H1 (cell line): ENCODE data around the gene SPEF2. TPM values are rescaled to one million over a fixed set of nuclear protein-coding genes. Genes with fewer than 3 reads are reported as not detected.

Source experiments
- CTCF ChIA-PET: fragments of 300-600 bp; sonication (Branson Sonifier 250); formaldehyde crosslinking; loops from one replicate; lab custom pipeline; 2021; ENCODE audit not compliant: partially characterized antibody; lab: Charles Lee
- POLR2A ChIA-PET: fragments of 300-600 bp; sonication (Branson Sonifier 250); formaldehyde crosslinking; loops from one replicate; lab custom pipeline; 2021; ENCODE audit warnings: inconsistent platforms; ENCODE audit not compliant: partially characterized antibody; lab: Charles Lee
- DNase-seq, 2 experiments: peaks; one replicate each; pipeline versions ENCODE4 v3.0.0 to v3.0.0-alpha.2; 2010 to 2022; ENCODE audit warnings: low spot score in 2 of 2, low read depth in 1 of 2, mixed read lengths in 1 of 2
- FAIRE-seq: peaks from 2 replicates; lab custom pipeline; 2011; peaks lifted over from hg19 to GRCh38; lab: Jason Lieb, UNC
- H2AFZ ChIP-seq: 2 replicates; pipeline ENCODE4 v1.8.1; 2012; ENCODE audit warnings: low read length, inconsistent platforms
- H2AK5ac ChIP-seq: 2 replicates; pipeline ENCODE4 v1.6.1; 2013; ENCODE audit warnings: low read depth, low read length
- H2BK120ac ChIP-seq: replicated peaks from 2 replicates; pipeline ENCODE3; 2013; ENCODE audit warnings: low read depth, low read length, inconsistent platforms
- H2BK12ac ChIP-seq: 2 replicates; pipeline ENCODE4 v1.6.1; 2013; ENCODE audit warnings: low read depth, low read length
- H2BK15ac ChIP-seq: 2 replicates; pipeline ENCODE4 v1.6.1; 2013; ENCODE audit warnings: low read length
- H2BK20ac ChIP-seq: 2 replicates; pipeline ENCODE4 v1.6.1; 2013; ENCODE audit warnings: low read length
- H2BK5ac ChIP-seq: 2 replicates; pipeline ENCODE4 v1.6.1; 2013; ENCODE audit warnings: low read depth, low read length
- H3K14ac ChIP-seq: 2 replicates; pipeline ENCODE4 v1.6.1; 2013; ENCODE audit warnings: inconsistent platforms; ENCODE audit not compliant: insufficient read length
- H3K18ac ChIP-seq: 2 replicates; pipeline ENCODE4 v1.6.1; 2013; ENCODE audit warnings: low read length; ENCODE audit errors: extremely low read depth
- H3K23ac ChIP-seq: 2 replicates; pipeline ENCODE4 v1.6.1; 2013; ENCODE audit warnings: inconsistent platforms; ENCODE audit not compliant: insufficient read length
- H3K23me2 ChIP-seq: 2 replicates; pipeline ENCODE4 v1.6.1; 2013; ENCODE audit warnings: low read depth, low read length
- H3K27ac ChIP-seq: 2 replicates; pipeline ENCODE4 v1.6.1; 2011; ENCODE audit warnings: low read depth, low read length, inconsistent platforms
- H3K27me3 ChIP-seq, 4 experiments: replicated peaks in 1 of 4; 1 replicate in 1 of 4; 2 replicates in 3 of 4; pipeline versions ENCODE4 v1.6.1 to v1.8.1; 2011 to 2013; ENCODE audit warnings: low read length in 3 of 4, mild to moderate bottlenecking in 3 of 4, inconsistent platforms in 2 of 4, mixed read lengths in 2 of 4, moderate library complexity in 1 of 4; ENCODE audit not compliant: control insufficient read depth in 3 of 4, insufficient read depth in 3 of 4; ENCODE audit errors: extremely low read depth in 1 of 4
- H3K36me3 ChIP-seq, 4 experiments: 2 replicates each; pipeline versions ENCODE4 v1.6.1 to v1.8.1; 2011 to 2013; ENCODE audit warnings: mild to moderate bottlenecking in 4 of 4, low read length in 3 of 4, moderate library complexity in 2 of 4, control low read depth in 1 of 4, inconsistent platforms in 1 of 4; ENCODE audit not compliant: insufficient read depth in 4 of 4, control insufficient read depth in 2 of 4
- H3K4ac ChIP-seq: replicated peaks from 2 replicates; pipeline ENCODE3; 2013; ENCODE audit warnings: low read length, low read depth, mixed read lengths, inconsistent platforms; ENCODE audit not compliant: insufficient read length
- H3K4me1 ChIP-seq, 4 experiments: replicated peaks in 1 of 4; 1 replicate in 1 of 4; 2 replicates in 3 of 4; pipeline versions ENCODE4 v1.6.1 to v1.8.1; 2011 to 2013; ENCODE audit warnings: low read length in 3 of 4, inconsistent platforms in 2 of 4, mixed read lengths in 1 of 4; ENCODE audit not compliant: insufficient read depth in 4 of 4, control insufficient read depth in 3 of 4
- H3K4me2 ChIP-seq, 2 experiments: 2 replicates each; pipeline versions ENCODE4 v1.6.1 to v1.8.1; 2011 to 2013; ENCODE audit warnings: low read depth in 2 of 2, low read length in 2 of 2, control low read depth in 1 of 2, inconsistent platforms in 1 of 2, mild to moderate bottlenecking in 1 of 2; ENCODE audit not compliant: insufficient read depth in 1 of 2
- H3K4me3 ChIP-seq, 4 experiments: fragments of 200-600, 300-600 bp in 1 of 4; sonication (generic), shearing (Covaris generic), sonication (Bioruptor Twin) in 1 of 4; 2 replicates each; pipeline versions ENCODE4 v1.5.1 to v1.8.1; 2011 to 2016; ENCODE audit warnings: low read length in 4 of 4, low read depth in 3 of 4, control low read depth in 2 of 4, inconsistent platforms in 2 of 4, mild to moderate bottlenecking in 2 of 4, mixed read lengths in 1 of 4, moderate library complexity in 1 of 4; ENCODE audit not compliant: insufficient read depth in 2 of 4; ENCODE audit errors: extremely low read depth in 1 of 4
- H3K56ac ChIP-seq: replicated peaks from 2 replicates; pipeline ENCODE3; 2013; ENCODE audit warnings: low read depth, mild to moderate bottlenecking, mixed read lengths, low read length, inconsistent platforms; ENCODE audit not compliant: insufficient read length
- H3K79me1 ChIP-seq: 2 replicates; pipeline ENCODE4 v1.6.1; 2013; ENCODE audit warnings: low read depth, low read length, control low read depth
- H3K79me2 ChIP-seq, 2 experiments: 2 replicates each; pipeline versions ENCODE4 v1.6.1 to v1.8.1; 2012 to 2013; ENCODE audit warnings: low read length in 2 of 2, mild to moderate bottlenecking in 2 of 2, inconsistent platforms in 1 of 2; ENCODE audit not compliant: insufficient read depth in 2 of 2, control insufficient read depth in 1 of 2
- H3K9ac ChIP-seq, 4 experiments: replicated peaks in 1 of 4; 1 replicate in 1 of 4; 2 replicates in 3 of 4; pipeline versions ENCODE4 v1.6.1 to v1.8.1; 2011 to 2013; ENCODE audit warnings: low read depth in 3 of 4, low read length in 3 of 4, control low read depth in 2 of 4, mild to moderate bottlenecking in 2 of 4, moderate library complexity in 2 of 4, inconsistent platforms in 1 of 4; ENCODE audit errors: extremely low read depth in 1 of 4
- H3K9me3 ChIP-seq, 2 experiments: 2 replicates each; pipeline versions ENCODE4 v1.6.1 to v1.8.1; 2012 to 2013; ENCODE audit warnings: mild to moderate bottlenecking in 2 of 2, moderate library complexity in 2 of 2, control low read depth in 1 of 2, inconsistent platforms in 1 of 2, low read depth in 1 of 2, low read length in 1 of 2, mixed read lengths in 1 of 2; ENCODE audit not compliant: insufficient read depth in 2 of 2
- H4K20me1 ChIP-seq, 2 experiments: replicated peaks in 1 of 2; 2 replicates each; pipeline versions ENCODE3 to v1.8.1; 2011 to 2013; ENCODE audit warnings: inconsistent platforms in 2 of 2, low read length in 2 of 2, mild to moderate bottlenecking in 1 of 2; ENCODE audit not compliant: insufficient read depth in 2 of 2, control insufficient read depth in 1 of 2
- H4K5ac ChIP-seq: 2 replicates; pipeline ENCODE4 v1.6.1; 2013; ENCODE audit warnings: low read length, low read depth, mixed read lengths, inconsistent platforms; ENCODE audit not compliant: insufficient read length
- H4K8ac ChIP-seq: 2 replicates; pipeline ENCODE4 v1.8.0; 2013; ENCODE audit warnings: mild to moderate bottlenecking, moderate library complexity, low read length, inconsistent platforms; ENCODE audit not compliant: insufficient read depth; ENCODE audit errors: extremely low read depth
- H4K91ac ChIP-seq: replicated peaks from 2 replicates; pipeline ENCODE3; 2013; ENCODE audit warnings: low read length, mixed read lengths, inconsistent platforms; ENCODE audit not compliant: insufficient read length
- HDAC6 ChIP-seq: IDR thresholded peaks from one replicate; pipeline ENCODE4 v1.7.1; 2012; ENCODE audit warnings: low read depth, mild to moderate bottlenecking, inconsistent platforms, low read length, moderate library complexity
- NRF1 ChIP-seq: IDR thresholded peaks from 2 replicates; pipeline ENCODE4 v1.6.1; 2011; ENCODE audit warnings: mild to moderate bottlenecking, low read depth, low read length, improper control_type of control experiment
- RAD21 ChIP-seq, 2 experiments: IDR thresholded peaks in 1 of 2; conservative IDR thresholded peaks in 1 of 2; 2 replicates each; pipeline ENCODE4 v1.6.1; 2011; ENCODE audit warnings: low read depth in 2 of 2, low read length in 2 of 2, improper control_type of control experiment in 1 of 2, inconsistent platforms in 1 of 2, mild to moderate bottlenecking in 1 of 2, moderate library complexity in 1 of 2
- SP1 ChIP-seq: IDR thresholded peaks from 2 replicates; pipeline ENCODE4 v1.6.1; 2011; ENCODE audit warnings: low read depth, low read length
- SP2 ChIP-seq: IDR thresholded peaks from 2 replicates; pipeline ENCODE4 v1.6.1; 2012; ENCODE audit warnings: mild to moderate bottlenecking, low read length, inconsistent platforms
- TCF12 ChIP-seq: IDR thresholded peaks from 2 replicates; pipeline ENCODE4 v1.6.1; 2011; ENCODE audit warnings: low read depth, mild to moderate bottlenecking, low read length
- WGBS, 2 experiments: shearing (Covaris generic) in 1 of 2; methylation state at CpG; one replicate each; pipeline versions ENCODE4 v1.1.6 to v1.1.7; 2013 to 2015; ENCODE audit warnings: low lambda C conversion rate in 2 of 2, mixed read lengths in 2 of 2, inconsistent platforms in 1 of 2, low coverage in 1 of 2, missing lambda C conversion rate in 1 of 2; ENCODE audit not compliant: insufficient replicate concordance in 2 of 2, insufficient coverage in 1 of 2, insufficient read length in 1 of 2; ENCODE audit errors: extremely low coverage in 1 of 2, missing lambda C conversion rate in 1 of 2; 5-methylcytosine and 5-hydroxymethylcytosine counted together
- polyA plus RNA-seq, 7 experiments: library from polyadenylated mRNA; depleted of rRNA in 3 of 7; stranded (reverse) in 5 of 7; unstranded in 2 of 7; fragments of >200 nt in 5 of 7; fragments of 200-250 nt in 2 of 7; gene quantifications; 1 replicate in 5 of 7; 2 replicates in 1 of 7; 4 replicates in 1 of 7; pipeline versions ENCODE4 v1.2.1 to v1.2.3, GENCODE V29; 2011 to 2013; ENCODE audit warnings: missing spikeins in 2 of 7, mixed read lengths in 2 of 7
- total RNA-seq: library from RNA; stranded (reverse); fragmentation: NEBNext Ultra II Directional; extraction: Animal tissue kit (Norgen Biotek cat#: 25700); gene quantifications from 2 replicates; pipeline ENCODE4 v1.2.1, GENCODE V29; 2021
- TF ChIP-seq, protein P1 (sequence below): IDR thresholded peaks from 2 replicates; pipeline ENCODE4 v1.6.1; 2012; ENCODE audit warnings: inconsistent platforms
- TF ChIP-seq, protein P2 (sequence below): IDR thresholded peaks from 2 replicates; pipeline ENCODE4 v1.6.1; 2011; ENCODE audit warnings: low read length, improper control_type of control experiment

Gene SPEF2
- total and polyA plus RNA-seq, 2 of the 8 experiments (the other 6 are each of a cell fraction or from before 2014, with no cell fraction given) = 0.14 to 0.73 TPM

GRCh38 chr5:35822511-35822910 is 204.8 kb downstream of the SPEF2 start:
- Histone ChIP-seq H2AFZ (no peak overlapping the region), H2AK5ac (no peak overlapping the region), H2BK20ac (no peak overlapping the region), H3K18ac (no peak overlapping the region), H3K23me2 (no peaks in the 10 kb centered on the region), H3K23ac (no peak overlapping the region), H3K4ac (no peak overlapping the region), H3K9me3 (no peaks in the 10 kb centered on the region), H3K27me3 (no peaks in the 10 kb centered on the region), H2BK15ac (no peak overlapping the region), H4K8ac (no peak overlapping the region), H4K5ac (no peak overlapping the region), H2BK12ac (no peak overlapping the region), H3K4me1 (no peaks in the 10 kb centered on the region), H4K91ac (no peak overlapping the region), H3K4me3 (no peak overlapping the region), H3K79me2 (no peaks in the 10 kb centered on the region), H3K14ac (no peak overlapping the region), H3K27ac (no peak overlapping the region), H3K9ac (no peak overlapping the region), H2BK5ac (no peak overlapping the region), H3K36me3 (no peaks in the 10 kb centered on the region; a peak in 1 of 8 replicates), H3K56ac (no peak overlapping the region), H3K79me1 (no peaks in the 10 kb centered on the region), H2BK120ac (no peak overlapping the region), H4K20me1 (no peaks in the 10 kb centered on the region), H3K4me2 (no peak overlapping the region)
- no peak for TF ChIP-seq HDAC6
- TF ChIP-seq, protein P1, sequence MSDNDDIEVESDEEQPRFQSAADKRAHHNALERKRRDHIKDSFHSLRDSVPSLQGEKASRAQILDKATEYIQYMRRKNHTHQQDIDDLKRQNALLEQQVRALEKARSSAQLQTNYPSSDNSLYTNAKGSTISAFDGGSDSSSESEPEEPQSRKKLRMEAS = no peak
- TF ChIP-seq TCF12 = no peak
- no peak for TF ChIP-seq SP1
- TF ChIP-seq, protein P2, sequence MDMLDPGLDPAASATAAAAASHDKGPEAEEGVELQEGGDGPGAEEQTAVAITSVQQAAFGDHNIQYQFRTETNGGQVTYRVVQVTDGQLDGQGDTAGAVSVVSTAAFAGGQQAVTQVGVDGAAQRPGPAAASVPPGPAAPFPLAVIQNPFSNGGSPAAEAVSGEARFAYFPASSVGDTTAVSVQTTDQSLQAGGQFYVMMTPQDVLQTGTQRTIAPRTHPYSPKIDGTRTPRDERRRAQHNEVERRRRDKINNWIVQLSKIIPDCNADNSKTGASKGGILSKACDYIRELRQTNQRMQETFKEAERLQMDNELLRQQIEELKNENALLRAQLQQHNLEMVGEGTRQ = no peak
- no peak for TF ChIP-seq NRF1
- no peak for TF ChIP-seq RAD21 (IDR thresholded peaks at IDR 0.05 in 1 of 2, conservative IDR thresholded peaks at IDR 0.05 in 1 of 2; ENCODE audit: low read depth in 2 of 2, low read length in 2 of 2)
- TF ChIP-seq SP2 = no peak
- POLR2A ChIA-PET = no interaction called here
- CTCF ChIA-PET = interaction anchor here (0.6 to 2.1 kb wide), 7 partner anchors 12 to 687 kb away, joined by 3 to 8 read pairs (median 4); no protein-coding TSS in a partner anchor
- DNase-seq = no peak
- WGBS, 2 experiments = 89% methylated on average over 8 of the region's 8 CpGs; no CpG with 5 or more reads in 1 of the 2 experiments
- no peak for FAIRE-seq
